Right renal cortex interstitium (tissue), 3 donors: ENCODE results near the gene PLEKHG3. TPM values are rescaled to one million over a fixed set of nuclear protein-coding genes. Genes with fewer than 3 reads are reported as not detected.

Experiments used
- DNase-seq, 3 donors: peaks; one replicate each; pipeline ENCODE4 v3.0.0-alpha.2; 2013; ENCODE audit warnings: low read depth in 3 of 3, low spot score in 2 of 3
- polyA plus RNA-seq, 3 donors: library from polyadenylated mRNA; unstranded; fragments of 120-200 nt; gene quantifications; one replicate each; pipeline ENCODE4 v1.2.1, GENCODE V29; 2013; ENCODE audit not compliant: insufficient read length in 3 of 3

PLEKHG3 gene
- polyA plus RNA-seq, 3 donors = 84.6 to 90.3 (median 89.6) TPM

DNA sequence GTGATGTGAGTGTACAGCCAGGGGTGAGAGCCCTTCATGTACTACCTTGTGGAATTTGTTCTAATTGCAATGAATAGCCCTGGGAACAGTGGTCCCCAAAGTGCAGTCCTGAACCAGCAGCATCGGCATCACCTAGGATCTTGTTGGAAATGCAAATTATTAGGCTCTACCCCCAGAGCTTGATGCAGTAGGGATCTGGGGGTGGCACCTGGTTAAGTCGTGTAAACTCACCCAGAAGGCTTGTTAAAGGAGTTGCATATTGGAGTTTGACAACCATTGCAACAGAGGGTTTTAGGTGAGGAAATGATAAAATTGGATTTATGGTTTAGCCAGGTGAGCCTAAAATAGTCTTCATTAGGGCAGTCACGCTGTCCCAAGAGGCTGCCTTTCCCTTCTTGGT, 73.2 kb downstream of the PLEKHG3 start:
- no peak for DNase-seq

DNA sequence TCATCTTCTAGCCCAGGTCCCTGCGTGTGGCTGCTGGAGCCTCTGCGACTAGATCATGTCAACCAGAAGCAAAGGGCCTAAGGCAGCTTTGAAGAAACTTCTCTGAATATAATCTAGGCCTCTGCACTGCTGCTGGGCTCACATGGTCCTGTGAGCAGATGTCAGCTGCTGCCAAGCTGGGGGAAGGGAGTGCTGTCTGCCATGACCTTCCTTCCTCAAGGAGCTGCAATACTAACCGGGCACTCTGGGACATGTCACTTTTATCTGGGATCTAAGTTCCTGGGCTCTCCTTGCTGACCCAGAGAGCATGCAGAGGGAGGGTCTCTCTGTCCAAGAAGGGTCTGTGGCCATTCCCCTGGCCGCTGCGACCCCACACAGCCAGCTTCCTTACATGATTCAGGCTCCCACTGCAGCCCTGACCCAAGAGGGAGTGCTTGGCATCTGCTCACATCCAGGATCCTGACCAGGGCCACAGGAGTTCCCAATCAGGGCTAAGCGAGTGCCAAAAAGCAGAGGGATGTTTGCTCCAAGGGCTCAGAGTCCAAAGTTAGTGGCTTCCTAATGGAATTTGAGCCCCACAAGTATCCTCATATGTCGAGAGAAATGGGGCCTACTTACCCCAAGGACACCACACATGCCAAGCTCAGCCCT, 74.0 kb downstream of the PLEKHG3 start:
- no peak for DNase-seq

DNA sequence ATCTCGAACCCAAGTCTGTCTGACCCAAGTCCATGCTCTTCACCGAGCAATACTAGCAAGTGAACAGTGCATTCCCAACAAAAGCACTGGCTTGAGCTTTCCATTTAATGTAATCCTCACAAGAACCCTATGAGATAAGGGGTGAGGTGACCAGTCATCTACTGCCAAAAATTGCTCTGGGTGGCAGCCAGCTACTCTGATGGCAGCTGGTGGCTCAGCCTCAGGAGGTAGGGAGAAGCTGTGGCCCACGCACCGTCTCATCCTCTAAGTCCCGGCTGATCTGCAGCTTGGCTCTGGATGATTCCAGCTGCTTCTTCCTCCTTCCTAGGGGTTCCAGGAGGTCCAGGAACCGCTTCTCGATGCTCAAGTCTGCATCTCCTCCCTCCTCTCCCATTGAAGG, 75.2 kb downstream of the PLEKHG3 start:
- no peak for DNase-seq

DNA sequence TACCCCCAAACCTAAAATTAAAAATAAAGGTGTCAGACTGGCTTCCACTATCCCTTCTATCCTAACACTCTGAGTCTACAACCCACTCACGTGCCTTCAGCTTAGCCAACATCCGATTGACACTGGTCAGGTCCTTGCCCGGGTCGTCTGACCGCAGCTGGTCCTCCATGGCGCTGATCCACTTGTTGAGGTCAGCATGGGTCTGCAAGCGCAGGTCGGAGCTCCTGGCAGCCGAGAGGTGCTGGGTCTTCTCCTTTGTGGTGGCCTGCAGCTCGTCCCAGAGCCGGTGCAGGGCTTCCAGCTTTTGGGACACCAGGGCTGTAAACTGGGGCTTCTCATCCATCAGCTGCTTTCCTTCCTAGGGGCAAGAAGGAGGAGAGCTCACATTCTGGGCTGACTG, 78.0 kb downstream of the PLEKHG3 start:
- DNase-seq = no peak

DNA sequence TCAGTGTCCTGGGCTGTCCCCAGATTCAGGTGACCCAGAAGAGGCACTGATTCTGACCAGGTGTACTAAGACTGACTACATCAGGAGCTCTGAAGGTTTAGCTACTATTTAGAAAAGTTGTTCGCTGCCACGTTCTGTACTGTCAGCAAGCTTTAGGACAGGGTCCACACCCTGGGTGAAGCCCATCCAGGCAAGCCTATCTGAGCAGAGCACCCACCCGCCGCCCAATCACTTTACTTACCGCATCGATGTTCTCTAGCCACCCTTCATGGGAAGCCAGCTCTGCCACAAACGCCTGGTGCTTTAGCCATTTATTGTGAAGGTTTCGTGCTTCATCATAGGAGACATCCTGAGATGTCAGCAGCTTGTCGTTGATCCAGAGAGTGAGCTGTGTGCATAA, 79.8 kb downstream of the PLEKHG3 start:
- DNase-seq = no peak

DNA sequence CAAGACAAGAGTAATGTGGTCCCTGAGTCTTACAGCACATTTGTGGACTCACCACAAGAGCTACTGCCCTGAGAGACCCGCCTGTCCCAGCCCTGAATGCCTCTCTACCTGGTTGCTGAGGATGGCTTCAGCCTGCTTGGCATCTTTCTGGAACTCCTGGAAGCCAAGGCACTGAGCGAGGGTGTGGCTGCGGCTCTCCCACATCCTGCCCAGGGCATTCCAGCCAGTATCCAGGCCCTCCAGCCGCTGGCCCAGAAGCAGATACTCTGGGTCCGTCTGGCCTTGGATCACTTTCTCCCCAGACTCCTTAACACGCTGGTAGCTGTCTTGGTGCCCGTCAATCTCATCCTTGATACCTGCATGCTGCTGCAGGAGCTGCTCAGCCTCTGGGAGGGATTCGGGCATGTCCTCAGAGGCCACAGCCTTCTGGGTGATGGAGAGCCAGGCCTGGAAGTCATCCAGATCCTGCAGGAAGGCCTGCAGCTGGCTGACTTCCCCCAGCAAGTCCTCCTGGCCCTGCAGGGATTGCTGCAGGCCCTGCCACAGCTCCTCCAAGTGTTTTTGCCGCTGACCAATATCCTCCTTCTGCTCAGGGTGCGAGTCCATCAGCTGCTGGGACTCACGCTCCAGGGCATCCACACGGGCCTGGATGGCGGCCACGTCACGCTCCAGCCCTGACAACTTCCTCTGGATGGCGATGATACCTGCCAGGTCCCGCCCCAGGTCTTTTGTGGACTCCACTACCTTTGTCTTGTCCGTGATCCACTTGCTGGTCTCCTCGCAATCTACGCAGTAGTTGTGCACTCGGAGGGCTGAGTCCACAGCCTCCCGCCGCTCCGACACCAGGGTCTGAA, 82.3 kb downstream of the PLEKHG3 start:
- no peak for DNase-seq

DNA sequence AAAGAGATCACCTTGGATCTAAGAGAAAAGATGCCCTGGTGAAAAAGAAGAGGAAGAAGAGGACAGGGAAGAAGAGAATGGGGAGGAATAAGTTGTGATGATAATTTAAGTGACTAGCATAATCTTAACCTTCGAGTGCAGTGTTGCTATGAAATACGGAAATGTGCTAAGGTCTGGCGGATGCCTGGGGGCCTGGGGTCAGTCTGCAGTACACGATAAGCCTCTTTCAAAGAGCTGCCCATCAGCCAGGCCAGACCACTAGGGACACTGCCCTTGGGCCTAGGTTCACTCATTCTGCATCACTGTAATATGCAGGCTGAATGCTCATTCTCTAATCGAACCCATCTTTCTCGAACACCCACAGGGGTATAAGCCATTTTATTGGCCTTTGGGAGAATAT, 83.4 kb downstream of the PLEKHG3 start:
- DNase-seq = no peak

DNA sequence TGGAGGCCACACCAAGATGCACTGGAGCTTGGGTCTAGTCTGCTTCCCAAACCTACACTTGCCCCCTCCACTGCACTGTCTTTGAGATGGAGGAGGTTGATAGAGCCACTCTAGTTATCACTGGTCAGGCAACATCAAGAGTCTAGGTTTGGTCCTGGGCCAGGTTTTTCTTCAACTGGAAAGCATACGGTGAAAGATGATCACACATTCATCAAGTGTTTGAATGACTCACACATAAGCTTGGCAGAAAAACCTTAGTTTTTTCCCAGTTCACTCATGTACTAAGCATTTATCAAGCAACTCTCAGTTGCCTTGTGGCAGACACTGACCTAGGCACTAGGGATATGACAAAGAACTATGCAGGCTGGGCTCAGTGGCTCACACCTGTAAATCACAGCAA, 84.5 kb downstream of the PLEKHG3 start:
- no peak for DNase-seq

DNA sequence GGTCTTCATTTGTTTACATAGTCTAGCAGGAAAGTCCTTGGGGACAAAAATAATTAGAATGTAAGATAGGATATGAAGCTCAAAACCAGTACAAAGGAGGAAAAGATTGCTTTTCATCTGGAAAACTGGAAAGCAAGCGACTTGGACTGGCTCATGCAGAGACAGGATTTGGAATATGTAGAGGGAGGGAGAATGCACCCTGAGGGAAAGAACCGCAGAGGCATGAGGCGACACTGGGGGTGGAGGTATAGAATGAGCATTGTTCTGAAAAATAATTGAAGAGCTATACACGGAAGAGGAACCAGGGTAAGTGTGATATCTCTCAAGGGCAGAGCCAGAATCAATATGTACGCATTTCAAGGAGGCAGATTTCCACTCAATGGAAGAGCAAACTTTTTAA, 85.5 kb downstream of the PLEKHG3 start:
- DNase-seq = no peak

DNA sequence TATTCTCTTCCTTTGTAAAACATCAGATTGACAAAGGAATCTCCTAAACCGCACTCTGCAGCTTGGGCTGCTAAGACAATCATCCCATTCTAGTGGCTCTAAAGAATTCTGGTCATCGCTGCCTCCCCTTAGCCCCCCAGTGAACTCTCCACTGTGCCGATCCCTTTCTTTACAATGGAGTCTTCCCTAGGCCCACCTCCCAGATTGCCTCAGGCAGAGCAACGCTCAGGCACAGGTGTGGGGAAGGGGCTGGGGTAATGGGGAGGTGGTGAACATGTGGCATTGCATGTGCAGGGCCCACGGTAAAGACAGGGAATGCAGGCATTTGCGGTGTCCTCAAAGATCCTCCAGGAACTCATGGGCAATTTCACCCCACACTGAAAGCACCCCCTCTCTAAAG, 86.3 kb downstream of the PLEKHG3 start:
- DNase-seq = no peak

DNA sequence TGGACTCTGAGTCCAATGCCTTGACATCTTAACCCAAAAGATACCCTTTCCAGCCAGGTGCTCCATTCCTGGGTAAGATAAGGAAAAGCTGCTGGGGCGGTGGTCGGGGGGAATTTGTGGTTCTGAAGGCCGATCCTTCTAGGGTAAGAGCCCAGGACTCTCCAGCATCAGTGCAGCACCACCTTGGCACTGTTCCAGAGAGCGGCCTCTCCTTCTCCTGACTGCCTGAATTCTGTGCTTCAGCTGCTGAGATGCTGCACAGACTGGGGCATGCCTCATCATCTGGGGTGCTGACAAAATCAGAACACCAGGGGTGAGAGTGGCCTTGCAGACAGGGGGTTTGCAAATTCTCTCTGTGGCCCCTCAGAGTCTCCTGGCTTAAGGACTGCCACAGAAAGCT, 88.0 kb downstream of the PLEKHG3 start:
- no peak for DNase-seq

DNA sequence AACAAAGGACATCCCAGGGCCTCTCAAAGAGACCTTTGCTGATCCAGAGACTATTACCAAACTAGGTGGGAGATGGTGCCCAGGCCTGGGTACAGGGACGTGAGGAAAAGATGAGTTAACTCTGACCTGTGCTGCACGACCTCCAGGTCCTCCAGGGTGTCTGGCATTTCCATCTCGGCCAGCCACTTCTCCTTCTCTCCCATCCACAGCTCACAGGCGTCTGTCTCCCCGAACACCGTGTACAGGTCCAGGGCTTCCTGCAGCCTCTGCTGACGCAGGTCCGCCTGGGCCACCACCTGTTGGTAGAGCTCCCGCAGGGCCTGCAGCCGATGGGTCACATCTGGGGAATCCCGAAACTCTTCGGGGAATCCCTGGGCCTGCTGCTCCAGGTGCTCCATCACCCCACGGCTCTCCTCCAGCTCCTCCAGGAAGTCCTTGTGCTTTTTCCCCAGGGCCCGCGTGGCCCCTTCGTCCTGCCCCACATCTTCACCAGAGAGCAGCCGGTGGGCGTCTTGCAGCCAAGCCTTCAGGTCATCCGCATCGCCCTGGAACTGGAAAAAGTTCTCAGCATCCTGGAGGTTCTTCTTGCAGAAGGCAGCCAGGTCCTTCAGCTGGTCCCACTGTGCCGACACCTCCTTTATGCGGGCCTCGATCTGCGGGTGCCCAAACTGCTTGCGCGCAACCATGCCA, 88.8 kb downstream of the PLEKHG3 start:
- DNase-seq = no peak

DNA sequence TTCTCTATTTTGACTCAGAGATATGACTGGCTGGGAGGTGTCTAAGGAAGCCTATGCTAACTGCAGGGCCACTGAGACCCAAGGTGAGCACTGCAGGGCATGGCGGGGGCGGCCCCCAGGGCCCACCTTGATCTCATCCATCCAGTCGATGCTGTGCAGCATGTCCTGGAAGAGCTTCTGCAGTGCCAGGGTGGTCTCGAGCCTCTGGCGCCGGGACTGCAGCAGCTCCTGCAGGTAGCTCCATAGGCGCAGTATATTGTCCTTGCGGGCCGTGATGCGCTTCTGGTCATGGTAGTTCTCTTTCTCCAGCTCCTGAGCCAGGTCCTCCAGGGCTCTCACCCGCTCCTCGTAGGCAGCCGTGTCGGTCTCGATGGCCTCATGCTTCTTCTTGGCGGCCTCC, 91.0 kb downstream of the PLEKHG3 start:
- no peak for DNase-seq

DNA sequence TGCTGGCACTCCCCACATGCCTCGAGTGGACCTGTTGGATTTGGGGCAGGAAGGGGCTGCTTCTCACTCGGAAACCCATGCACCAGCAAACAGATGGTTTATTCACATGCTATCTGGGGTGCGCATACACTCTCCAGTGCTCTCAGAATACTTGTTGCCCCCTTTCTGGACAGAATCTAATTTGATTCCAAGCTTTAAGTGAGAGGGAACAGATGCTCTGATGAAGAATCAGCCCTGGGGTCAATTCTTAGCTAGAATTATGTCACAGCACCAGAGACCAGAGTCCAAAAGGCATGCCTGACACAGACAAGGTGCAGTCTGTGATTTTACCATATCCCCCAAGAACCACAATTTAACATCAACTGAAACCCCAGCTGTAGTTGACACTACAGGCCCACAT, 91.7 kb downstream of the PLEKHG3 start:
- no peak for DNase-seq

DNA sequence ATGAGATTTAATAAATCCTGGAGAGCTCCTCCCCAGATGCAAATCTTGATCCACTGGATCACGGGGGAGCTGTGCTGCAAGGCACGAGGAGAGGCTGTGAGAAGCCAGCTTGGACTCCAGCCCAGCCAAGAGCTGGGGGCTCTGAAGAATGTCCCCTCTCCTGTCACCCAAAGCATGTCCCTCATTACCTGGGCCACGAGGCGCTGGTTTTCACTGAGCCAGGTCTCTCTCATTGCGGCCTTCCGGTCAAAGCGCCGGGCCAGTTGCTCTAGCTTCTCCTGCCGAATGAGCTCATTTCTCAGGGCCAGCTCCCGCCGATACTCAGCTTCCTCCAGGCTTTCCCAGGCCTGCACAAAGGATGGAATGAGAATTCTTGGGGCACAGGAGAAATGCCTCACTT, 92.1 kb downstream of the PLEKHG3 start:
- DNase-seq = no peak

DNA sequence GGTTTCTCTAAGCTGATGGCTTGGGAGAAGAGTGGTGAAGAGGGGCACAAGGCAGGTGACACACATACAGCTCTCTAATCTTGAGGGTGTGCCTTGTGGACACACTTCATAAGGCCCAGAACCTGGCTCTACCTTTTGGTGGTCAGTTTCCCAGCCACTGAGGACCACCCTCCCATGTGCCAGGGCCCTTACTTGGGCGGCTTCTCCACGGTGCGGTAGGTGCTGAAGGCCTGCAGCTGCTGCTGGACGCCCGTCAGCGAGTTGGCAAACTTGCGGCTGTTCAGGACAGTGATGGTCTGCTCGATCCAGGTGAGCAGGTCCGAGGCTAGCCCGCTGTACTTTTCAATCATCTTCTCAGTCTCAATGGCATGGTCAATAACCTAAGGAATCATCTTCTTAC, 95.3 kb downstream of the PLEKHG3 start:
- DNase-seq = no peak

Other genes starting within 250 kb of the PLEKHG3 start
- gene AKAP5, start 238.9 kb upstream of the PLEKHG3 start, polyA plus RNA-seq = 1 to 10 TPM; 5.2 to 9.3 (median 7.2) TPM
- 1 to 10 TPM; 7.4 to 8.3 (median 7.9) TPM for gene ZBTB25, start 200.6 kb upstream of the PLEKHG3 start, polyA plus RNA-seq
- 10 to 100 TPM; 63.9 to 73.6 (median 68.1) TPM for gene ZBTB1, start 199.7 kb upstream of the PLEKHG3 start, polyA plus RNA-seq
- gene HSPA2, start 163.7 kb upstream of the PLEKHG3 start, polyA plus RNA-seq = 10 to 100 TPM; 16.9 to 21.8 (median 19.4) TPM
- 1 to 10 TPM in 2 of 3 donors, under 1 TPM in 1; 0.79 to 1.1 (median 1.0) TPM for gene PPP1R36, start 154.5 kb upstream of the PLEKHG3 start, polyA plus RNA-seq
- 10 to 100 TPM; 11.0 to 13.2 (median 12.6) TPM for gene SPTB, start 175.5 kb downstream of the PLEKHG3 start, polyA plus RNA-seq
- gene CHURC1, start 210.0 kb downstream of the PLEKHG3 start, polyA plus RNA-seq = 10 to 100 TPM; 71.0 to 76.7 (median 73.2) TPM
- 1 to 10 TPM in 1 of 3 donors, under 1 TPM in 2; 0.22 to 2.2 (median 0.94) TPM for gene GPX2, start 238.3 kb downstream of the PLEKHG3 start, polyA plus RNA-seq